HG02870 (cell line): Measurements from ENCODE around the gene SPI1.

ENCODE experiments used
- ATAC-seq: cut with Tn5 transposase; IDR thresholded peaks from one replicate; pipeline ENCODE4 v1.9.1; 2021; ENCODE audit warnings: mild to moderate bottlenecking, moderate library complexity; ENCODE audit not compliant: unreplicated experiment

The SPI1 gene

GRCh38 chr11:47378010-47378835 is at the start of gene SPI1:
Gene SPI1, minus strand, starts transcription at chr11:47378547. Its CDS starts 194 bp downstream, at chr11:47378353.
- peak; percentile 82 for ATAC-seq

- peak; percentile 95 for ATAC-seq
These were observed 48.0 kb upstream of the SPI1 start, which contains the start of gene PSMC3 for GRCh38 chr11:47426062-47426956. Gene PSMC3, minus strand, starts transcription at chr11:47426439. Its CDS starts 160 bp downstream, at chr11:47426279.

GRCh38 chr11:47425611-47426010 is 47.3 kb upstream of the SPI1 start:
- no peak for ATAC-seq

- no peak for ATAC-seq
These were observed 40.3 kb upstream of the SPI1 start for GRCh38 chr11:47418454-47419259.

GRCh38 chr11:47417712-47418111 is 39.4 kb upstream of the SPI1 start:
- ATAC-seq, result no peak

- ATAC-seq, result no peak
These were observed 37.7 kb upstream of the SPI1 start for GRCh38 chr11:47415949-47416472.

- no peak for ATAC-seq
These were observed 36.9 kb upstream of the SPI1 start for GRCh38 chr11:47415091-47415854.

GRCh38 chr11:47414685-47415070 is 36.3 kb upstream of the SPI1 start:
- no peak for ATAC-seq

GRCh38 chr11:47413908-47414684 is 35.7 kb upstream of the SPI1 start:
- ATAC-seq, result no peak

- ATAC-seq, result no peak
These were observed 35.0 kb upstream of the SPI1 start for GRCh38 chr11:47413351-47413750.

- no peak for ATAC-seq
These were observed 33.8 kb upstream of the SPI1 start for GRCh38 chr11:47411884-47412746.

- ATAC-seq, result no peak
These were observed 32.3 kb upstream of the SPI1 start for GRCh38 chr11:47410370-47411264.

- no peak for ATAC-seq
These were observed 31.4 kb upstream of the SPI1 start for GRCh38 chr11:47409440-47410369.

- ATAC-seq, result peak; percentile 8
These were observed 30.5 kb upstream of the SPI1 start for GRCh38 chr11:47408598-47409439.
